ENCODE results near the gene RFPL1. TPM values are rescaled to one million over a fixed set of nuclear protein-coding genes. Genes with fewer than 3 reads are reported as not detected.

RFPL1 gene
- total RNA-seq, 1 donor from 2014 or later = not detected

- DNase-seq (ENCODE audit: extremely low spot score in 2 of 2) = no peak
- Histone ChIP-seq H3K9me3 (no peaks in the 10 kb centered on the region), H3K4me3 (no peak overlapping the region), H3K27me3 (peaks cover 14% of the 10 kb centered on the region), H3K27ac (no peak overlapping the region), H3K36me3 (no peaks in the 10 kb centered on the region), H3K4me1 (peaks cover 15% of the 10 kb centered on the region)
- intact Hi-C loops (cut with DNase I) = no loop called here
- no peak for TF ChIP-seq POLR2AphosphoS5 (IDR thresholded peaks at IDR 0.05; ENCODE audit: insufficient read depth in 1 of 2, low read depth in 1 of 2)
- no peak for TF ChIP-seq CTCF (IDR thresholded peaks at IDR 0.05)
- no peak for TF ChIP-seq POLR2A (IDR thresholded peaks at IDR 0.05)
These were observed 37.7 kb downstream of the RFPL1 start for GRCh38 chr22:29476116-29476515.

GRCh38 chr22:29477723-29478318 is 39.4 kb downstream of the RFPL1 start:
- Histone ChIP-seq H3K4me3 (no peak overlapping the region), H3K4me1 (peaks cover 16% of the 10 kb centered on the region), H3K36me3 (no peaks in the 10 kb centered on the region), H3K9me3 (no peaks in the 10 kb centered on the region), H3K27me3 (peaks cover 14% of the 10 kb centered on the region), H3K27ac (no peak overlapping the region)
- TF ChIP-seq POLR2AphosphoS5 (IDR thresholded peaks at IDR 0.05; ENCODE audit: insufficient read depth in 1 of 2, low read depth in 1 of 2) = no peak
- TF ChIP-seq CTCF (IDR thresholded peaks at IDR 0.05) = no peak
- intact Hi-C loops (cut with DNase I) = no loop called here
- DNase-seq (ENCODE audit: extremely low spot score in 2 of 2) = no peak

GRCh38 chr22:29478326-29479276 is 40.2 kb downstream of the RFPL1 start:
- no peak overlapping the region for H3K27ac ChIP-seq
- TF ChIP-seq POLR2A (IDR thresholded peaks at IDR 0.05) (no peak), CTCF (IDR thresholded peaks at IDR 0.05) (no peak)
- H3K4me1 ChIP-seq = peaks cover 16% of the 10 kb centered on the region
- no peaks in the 10 kb centered on the region for H3K36me3 ChIP-seq
- DNase-seq (ENCODE audit: extremely low spot score in 2 of 2) = no peak
- H3K9me3 ChIP-seq = no peaks in the 10 kb centered on the region
- no peak overlapping the region for H3K4me3 ChIP-seq
- intact Hi-C loops (cut with DNase I) = no loop called here
- H3K27me3 ChIP-seq = peaks cover 14% of the 10 kb centered on the region

- Histone ChIP-seq H3K9me3 (no peaks in the 10 kb centered on the region), H3K27me3 (peaks cover 14% of the 10 kb centered on the region), H3K36me3 (no peaks in the 10 kb centered on the region), H3K4me1 (peaks cover 16% of the 10 kb centered on the region), H3K4me3 (peak within 1 kb of the TSS; percentile 5 to 40), H3K27ac (no peak within 1 kb of the TSS)
- TF ChIP-seq CTCF (IDR thresholded peaks at IDR 0.05) (no peak), POLR2A (IDR thresholded peaks at IDR 0.05) (no peak), POLR2AphosphoS5 (IDR thresholded peaks at IDR 0.05; ENCODE audit: insufficient read depth in 1 of 2, low read depth in 1 of 2) (no peak)
- DNase-seq (ENCODE audit: extremely low spot score in 2 of 2) = no peak
- intact Hi-C loops (cut with DNase I) = no loop called here
These were observed 41.3 kb downstream of the RFPL1 start, which contains the start of gene NEFH for GRCh38 chr22:29479417-29480261. NEFH (plus strand) TSS chr22:29480218; CDS start chr22:29480263, 45 bp downstream.

All from vagina (tissue), 2 donors.